Neural cell (in vitro differentiated cells): ENCODE measurements around the gene TRABD2A. TPM values are rescaled to one million over a fixed set of nuclear protein-coding genes. Genes with fewer than 3 reads are reported as not detected.

Source experiments
- H2AFZ ChIP-seq: fragments of 200-600, 300-800 bp; sonication (generic), shearing (Covaris generic); 2 replicates; pipeline ENCODE4 v1.6.0; 2014; ENCODE audit warnings: low read depth, mild to moderate bottlenecking, antibody characterized with exemption, low read length, moderate library complexity
- H3F3A ChIP-seq: fragments of 200-600 bp; shearing (Covaris generic); 2 replicates; pipeline ENCODE4 v1.6.1; 2016; ENCODE audit warnings: mild to moderate bottlenecking, moderate library complexity, mixed read lengths, antibody characterized with exemption, low read length; ENCODE audit not compliant: insufficient read depth, poor library complexity, severe bottlenecking
- H3K27ac ChIP-seq: fragments of 200-600, 300-800 bp; sonication (generic), shearing (Covaris generic); 2 replicates; pipeline ENCODE4 v1.5.1; 2014; ENCODE audit warnings: mild to moderate bottlenecking, low read length, moderate library complexity
- H3K27me3 ChIP-seq: fragments of 300-800, 200-600 bp; sonication (generic), shearing (Covaris generic); 2 replicates; pipeline ENCODE4 v1.6.0; 2014; ENCODE audit warnings: mild to moderate bottlenecking, low read depth, low read length, moderate library complexity; ENCODE audit not compliant: insufficient read depth
- H3K36me3 ChIP-seq: fragments of 300-800, 200-600 bp; sonication (generic), shearing (Covaris generic); 2 replicates; pipeline ENCODE4 v1.5.1; 2014; ENCODE audit warnings: mild to moderate bottlenecking, antibody characterized with exemption, low read length, moderate library complexity; ENCODE audit not compliant: insufficient read depth
- H3K4me2 ChIP-seq: fragments of 300-800, 200-600 bp; sonication (generic), shearing (Covaris generic); 2 replicates; pipeline ENCODE4 v1.6.0; 2014; ENCODE audit warnings: mild to moderate bottlenecking, low read length
- H3K4me3 ChIP-seq: fragments of 300-800, 200-600 bp; sonication (generic), shearing (Covaris generic); 2 replicates; pipeline ENCODE4 v1.5.1; 2014; ENCODE audit warnings: mild to moderate bottlenecking, low read length, moderate library complexity
- H3K79me2 ChIP-seq: fragments of 200-600 bp; shearing (Covaris generic); replicated peaks from 2 replicates; pipeline ENCODE4 v1.6.0; 2014; ENCODE audit warnings: mild to moderate bottlenecking, low read length, moderate library complexity; ENCODE audit not compliant: insufficient read depth
- H3K9ac ChIP-seq: fragments of 300-800, 200-600 bp; sonication (generic), shearing (Covaris generic); 2 replicates; pipeline ENCODE4 v1.6.1; 2016; ENCODE audit warnings: mild to moderate bottlenecking, low read length, mixed read lengths
- H3K9me2 ChIP-seq: fragments of 200-600 bp; shearing (Covaris generic); 2 replicates; pipeline ENCODE4 v1.6.1; 2016; ENCODE audit warnings: mild to moderate bottlenecking, low read length, mixed read lengths; ENCODE audit not compliant: insufficient read depth
- H3K9me3 ChIP-seq: fragments of 200-600, 300-800 bp; sonication (generic), shearing (Covaris generic); 2 replicates; pipeline ENCODE4 v1.6.1; 2016; ENCODE audit warnings: mild to moderate bottlenecking, mixed run types, low read length, moderate library complexity, mixed read lengths
- H4K20me1 ChIP-seq: fragments of 200-600 bp; shearing (Covaris generic); 2 replicates; pipeline ENCODE4 v1.6.1; 2016; ENCODE audit warnings: mild to moderate bottlenecking, mixed run types; ENCODE audit not compliant: insufficient read depth
- EP300 ChIP-seq: fragments of 450-650 bp; conservative IDR thresholded peaks from 2 replicates; pipeline ENCODE4 v1.6.1; 2014; ENCODE audit warnings: antibody characterized with exemption, mild to moderate bottlenecking, moderate library complexity; ENCODE audit not compliant: poor library complexity, severe bottlenecking
- EZH2 ChIP-seq: fragments of 200-600, 300-800 bp; shearing (Covaris generic), sonication (generic); IDR thresholded peaks from 2 replicates; pipeline ENCODE4 v1.6.1; 2014; ENCODE audit warnings: antibody characterized with exemption, low read length, borderline replicate concordance, mild to moderate bottlenecking; ENCODE audit not compliant: insufficient read depth, poor library complexity, severe bottlenecking
- MXI1 ChIP-seq: fragments of 450-650 bp; conservative IDR thresholded peaks from 2 replicates; pipeline ENCODE4 v1.6.1; 2014; ENCODE audit warnings: antibody characterized with exemption, mild to moderate bottlenecking; ENCODE audit not compliant: poor library complexity, severe bottlenecking
- POLR2AphosphoS5 ChIP-seq: IDR thresholded peaks from 2 replicates; pipeline ENCODE4 v1.6.1; 2012
- RAD21 ChIP-seq: fragments of 450-650 bp; conservative IDR thresholded peaks from 2 replicates; pipeline ENCODE4 v1.6.1; 2014; ENCODE audit warnings: antibody characterized with exemption, mild to moderate bottlenecking, moderate library complexity
- SMC3 ChIP-seq: fragments of 450-650 bp; conservative IDR thresholded peaks from 2 replicates; pipeline ENCODE4 v1.6.1; 2014; ENCODE audit warnings: antibody characterized with exemption, mild to moderate bottlenecking, moderate library complexity; ENCODE audit not compliant: poor library complexity
- TAF1 ChIP-seq: IDR thresholded peaks from 2 replicates; pipeline ENCODE4 v1.6.1; 2012; ENCODE audit warnings: low read depth
- polyA plus RNA-seq: library from polyadenylated mRNA; depleted of rRNA; stranded (reverse); fragments of >200 nt; gene quantifications from 2 replicates; pipeline ENCODE4 v1.2.3, GENCODE V29; 2014
- TF ChIP-seq, protein P1 (sequence below): fragments of 450-650 bp; IDR thresholded peaks from 2 replicates; pipeline ENCODE4 v1.5.1; 2014; ENCODE audit warnings: antibody characterized with exemption, mild to moderate bottlenecking, moderate library complexity; ENCODE audit not compliant: poor library complexity, severe bottlenecking
- TF ChIP-seq, protein P2 (sequence below): IDR thresholded peaks from 2 replicates; pipeline ENCODE4 v1.6.1; 2012; ENCODE audit warnings: borderline replicate concordance

The TRABD2A gene
- polyA plus RNA-seq, 1 donor from 2014 or later: 0.17 TPM

DNA sequence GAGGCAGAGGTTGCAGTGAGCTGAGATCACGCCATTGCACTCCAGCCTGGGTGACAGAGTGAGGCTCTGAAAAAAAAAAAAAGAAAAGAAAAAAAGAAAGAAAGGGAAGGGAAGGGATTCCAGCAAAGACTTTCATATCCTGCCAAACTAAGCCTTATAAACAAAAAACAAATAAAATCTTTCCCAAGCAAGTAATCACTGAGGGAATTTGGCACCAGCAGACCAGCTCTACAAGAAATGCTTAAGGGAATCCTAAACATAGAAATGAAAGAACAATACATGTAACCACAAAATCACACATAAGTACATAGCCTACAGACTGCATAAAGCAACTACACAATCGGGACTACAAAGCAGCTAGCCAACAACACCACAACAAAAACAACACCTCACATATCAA is 79.1 kb downstream of the TRABD2A start:
- Histone ChIP-seq H3K4me2 (no peak overlapping the region), H3K27me3 (no peaks in the 10 kb centered on the region), H4K20me1 (no peaks in the 10 kb centered on the region), H3K9me2 (no peaks in the 10 kb centered on the region), H2AFZ (no peak overlapping the region), H3K36me3 (no peaks in the 10 kb centered on the region), H3K9me3 (no peaks in the 10 kb centered on the region), H3F3A (no peaks in the 10 kb centered on the region), H3K4me3 (no peak overlapping the region), H3K79me2 (no peaks in the 10 kb centered on the region), H3K9ac (no peak overlapping the region), H3K27ac (no peak overlapping the region)
- TF ChIP-seq TAF1: no peak
- no peak for TF ChIP-seq EZH2

DNA sequence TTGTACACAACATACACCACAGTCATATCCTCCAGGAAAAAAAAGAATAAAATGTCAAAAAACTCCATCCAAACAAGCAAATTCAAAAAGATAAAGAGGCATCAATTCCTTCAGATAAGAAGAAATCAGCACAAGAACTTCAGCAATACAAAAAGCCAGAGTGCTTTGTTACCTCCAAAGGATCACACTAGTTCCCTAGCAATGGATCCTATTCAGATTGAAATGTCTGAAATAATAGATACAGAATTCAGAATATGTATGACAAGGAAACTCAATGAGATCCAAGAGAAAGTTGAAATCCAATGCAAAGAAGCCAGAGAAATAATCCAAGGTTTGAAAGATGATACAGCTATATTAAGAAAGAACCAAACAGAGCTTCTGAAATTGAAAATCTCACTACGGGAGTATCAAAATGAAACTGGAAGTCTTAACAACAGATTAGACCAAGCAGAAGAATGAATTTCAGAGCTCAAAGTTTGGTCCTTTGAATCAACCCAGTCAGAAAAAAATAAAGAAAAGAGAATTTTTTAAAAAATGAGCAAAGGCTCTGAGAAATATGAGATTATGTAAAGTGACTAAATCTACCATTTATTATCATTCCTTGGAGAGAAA is 80.6 kb downstream of the TRABD2A start:
- Histone ChIP-seq H3K36me3 (no peaks in the 10 kb centered on the region), H3K9ac (no peak overlapping the region), H3K27ac (no peak overlapping the region), H3K27me3 (no peaks in the 10 kb centered on the region), H3K4me2 (no peak overlapping the region), H3K9me2 (no peaks in the 10 kb centered on the region), H3K79me2 (no peaks in the 10 kb centered on the region), H4K20me1 (no peaks in the 10 kb centered on the region), H3F3A (no peaks in the 10 kb centered on the region), H3K9me3 (no peaks in the 10 kb centered on the region), H2AFZ (no peak overlapping the region), H3K4me3 (no peak overlapping the region)
- TF ChIP-seq RAD21 (no peak), POLR2AphosphoS5 (no peak), EP300 (no peak), MXI1 (no peak), SMC3 (no peak), EZH2 (no peak), TAF1 (no peak)
- TF ChIP-seq, protein P1, sequence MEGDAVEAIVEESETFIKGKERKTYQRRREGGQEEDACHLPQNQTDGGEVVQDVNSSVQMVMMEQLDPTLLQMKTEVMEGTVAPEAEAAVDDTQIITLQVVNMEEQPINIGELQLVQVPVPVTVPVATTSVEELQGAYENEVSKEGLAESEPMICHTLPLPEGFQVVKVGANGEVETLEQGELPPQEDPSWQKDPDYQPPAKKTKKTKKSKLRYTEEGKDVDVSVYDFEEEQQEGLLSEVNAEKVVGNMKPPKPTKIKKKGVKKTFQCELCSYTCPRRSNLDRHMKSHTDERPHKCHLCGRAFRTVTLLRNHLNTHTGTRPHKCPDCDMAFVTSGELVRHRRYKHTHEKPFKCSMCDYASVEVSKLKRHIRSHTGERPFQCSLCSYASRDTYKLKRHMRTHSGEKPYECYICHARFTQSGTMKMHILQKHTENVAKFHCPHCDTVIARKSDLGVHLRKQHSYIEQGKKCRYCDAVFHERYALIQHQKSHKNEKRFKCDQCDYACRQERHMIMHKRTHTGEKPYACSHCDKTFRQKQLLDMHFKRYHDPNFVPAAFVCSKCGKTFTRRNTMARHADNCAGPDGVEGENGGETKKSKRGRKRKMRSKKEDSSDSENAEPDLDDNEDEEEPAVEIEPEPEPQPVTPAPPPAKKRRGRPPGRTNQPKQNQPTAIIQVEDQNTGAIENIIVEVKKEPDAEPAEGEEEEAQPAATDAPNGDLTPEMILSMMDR: no peak
- TF ChIP-seq, protein P2, sequence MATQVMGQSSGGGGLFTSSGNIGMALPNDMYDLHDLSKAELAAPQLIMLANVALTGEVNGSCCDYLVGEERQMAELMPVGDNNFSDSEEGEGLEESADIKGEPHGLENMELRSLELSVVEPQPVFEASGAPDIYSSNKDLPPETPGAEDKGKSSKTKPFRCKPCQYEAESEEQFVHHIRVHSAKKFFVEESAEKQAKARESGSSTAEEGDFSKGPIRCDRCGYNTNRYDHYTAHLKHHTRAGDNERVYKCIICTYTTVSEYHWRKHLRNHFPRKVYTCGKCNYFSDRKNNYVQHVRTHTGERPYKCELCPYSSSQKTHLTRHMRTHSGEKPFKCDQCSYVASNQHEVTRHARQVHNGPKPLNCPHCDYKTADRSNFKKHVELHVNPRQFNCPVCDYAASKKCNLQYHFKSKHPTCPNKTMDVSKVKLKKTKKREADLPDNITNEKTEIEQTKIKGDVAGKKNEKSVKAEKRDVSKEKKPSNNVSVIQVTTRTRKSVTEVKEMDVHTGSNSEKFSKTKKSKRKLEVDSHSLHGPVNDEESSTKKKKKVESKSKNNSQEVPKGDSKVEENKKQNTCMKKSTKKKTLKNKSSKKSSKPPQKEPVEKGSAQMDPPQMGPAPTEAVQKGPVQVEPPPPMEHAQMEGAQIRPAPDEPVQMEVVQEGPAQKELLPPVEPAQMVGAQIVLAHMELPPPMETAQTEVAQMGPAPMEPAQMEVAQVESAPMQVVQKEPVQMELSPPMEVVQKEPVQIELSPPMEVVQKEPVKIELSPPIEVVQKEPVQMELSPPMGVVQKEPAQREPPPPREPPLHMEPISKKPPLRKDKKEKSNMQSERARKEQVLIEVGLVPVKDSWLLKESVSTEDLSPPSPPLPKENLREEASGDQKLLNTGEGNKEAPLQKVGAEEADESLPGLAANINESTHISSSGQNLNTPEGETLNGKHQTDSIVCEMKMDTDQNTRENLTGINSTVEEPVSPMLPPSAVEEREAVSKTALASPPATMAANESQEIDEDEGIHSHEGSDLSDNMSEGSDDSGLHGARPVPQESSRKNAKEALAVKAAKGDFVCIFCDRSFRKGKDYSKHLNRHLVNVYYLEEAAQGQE: no peak

DNA sequence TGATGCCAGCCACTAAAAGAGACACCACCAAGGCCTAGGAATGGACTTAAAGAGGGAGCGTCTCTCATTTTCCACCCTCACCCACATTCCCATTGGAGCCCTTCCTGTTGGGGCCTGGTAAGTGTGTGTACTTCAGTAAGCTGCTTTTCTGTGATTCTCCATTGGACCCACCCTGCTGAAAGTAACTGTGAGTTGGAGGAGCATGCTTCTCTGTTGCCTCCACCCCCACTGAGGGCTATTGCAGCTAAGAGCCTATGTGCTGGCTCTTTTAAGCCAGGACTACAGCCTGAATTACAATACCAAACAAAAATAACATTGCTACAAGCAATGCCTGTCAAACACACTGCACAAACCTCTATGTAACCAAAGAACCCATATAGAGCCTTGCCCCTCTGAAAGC is 81.1 kb downstream of the TRABD2A start:
- Histone ChIP-seq H4K20me1 (no peaks in the 10 kb centered on the region), H3K36me3 (no peaks in the 10 kb centered on the region), H3K9me3 (no peaks in the 10 kb centered on the region), H3K4me3 (no peak overlapping the region), H3K27ac (no peak overlapping the region), H3K27me3 (no peaks in the 10 kb centered on the region), H3F3A (no peaks in the 10 kb centered on the region), H3K9me2 (no peaks in the 10 kb centered on the region), H3K4me2 (no peak overlapping the region), H3K9ac (no peak overlapping the region), H3K79me2 (no peaks in the 10 kb centered on the region), H2AFZ (no peak overlapping the region)
- TF ChIP-seq SMC3 (no peak), MXI1 (no peak), RAD21 (no peak), TAF1 (no peak), EP300 (no peak), EZH2 (no peak), POLR2AphosphoS5 (no peak)
- TF ChIP-seq, protein P2: no peak
- TF ChIP-seq, protein P1: no peak
